HepG2 (cell line): ENCODE measurements around the gene TMEM204.

Source experiments
- IKZF1 ChIP-seq: fragments of 450-650 bp; IDR thresholded peaks from 2 replicates; pipeline ENCODE4 v1.7.1; 2016
- NFYC ChIP-seq: IDR thresholded peaks from 2 replicates; pipeline ENCODE4 v1.6.1; 2016; ENCODE audit warnings: missing genetic modification reagents, missing compliant biosample characterization
- ZNF225 ChIP-seq: sonication (generic); formaldehyde crosslinking; IDR thresholded peaks from 2 replicates; pipeline ENCODE4 v1.4.0; 2020; ENCODE audit warnings: mild to moderate bottlenecking, missing genetic modification reagents
- ZNF253 ChIP-seq: sonication (generic); formaldehyde crosslinking; IDR thresholded peaks from 2 replicates; pipeline ENCODE4 v1.8.0; 2022; ENCODE audit warnings: mild to moderate bottlenecking, missing genetic modification reagents, borderline replicate concordance
- TF ChIP-seq, protein P1 (sequence below): IDR thresholded peaks from 2 replicates; pipeline ENCODE4 v1.6.1; 2016; ENCODE audit warnings: low read depth, control low read depth
- TF ChIP-seq, protein P2 (sequence below): sonication (generic); formaldehyde crosslinking; IDR thresholded peaks from 2 replicates; pipeline ENCODE4 v1.4.0; 2020; ENCODE audit warnings: missing genetic modification reagents, mild to moderate bottlenecking, borderline replicate concordance
- TF ChIP-seq, protein P3 (sequence below): sonication (generic); formaldehyde crosslinking; IDR thresholded peaks from 2 replicates; pipeline ENCODE4 v1.5.0; 2020; ENCODE audit warnings: mild to moderate bottlenecking, missing genetic modification reagents, moderate library complexity
- TF ChIP-seq, protein P4 (sequence below): sonication (generic); formaldehyde crosslinking; IDR thresholded peaks from 2 replicates; pipeline ENCODE4 v1.4.0; 2020; ENCODE audit warnings: mild to moderate bottlenecking, missing genetic modification reagents

DNA sequence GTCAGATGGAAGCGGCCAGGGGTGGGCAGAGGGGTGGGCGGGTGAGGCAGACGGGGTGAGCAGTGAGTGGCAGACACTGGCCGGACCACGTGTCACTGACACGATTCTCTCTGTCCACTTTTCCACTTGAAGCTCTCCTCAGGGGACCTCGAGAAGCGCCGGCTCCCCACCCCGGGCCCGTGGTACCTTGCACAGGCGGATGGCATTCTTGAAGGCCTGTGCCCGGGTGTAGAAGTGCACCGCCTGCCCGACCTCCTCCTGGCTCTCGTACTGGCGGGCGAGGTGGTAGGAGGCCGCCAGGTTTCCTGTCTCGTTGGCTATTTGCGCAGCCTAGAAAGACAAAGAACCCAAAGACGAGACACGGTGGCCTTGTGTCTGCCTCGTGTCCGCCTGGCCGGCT, 9.1 kb upstream of the TMEM204 start:
- TF ChIP-seq, protein P1, sequence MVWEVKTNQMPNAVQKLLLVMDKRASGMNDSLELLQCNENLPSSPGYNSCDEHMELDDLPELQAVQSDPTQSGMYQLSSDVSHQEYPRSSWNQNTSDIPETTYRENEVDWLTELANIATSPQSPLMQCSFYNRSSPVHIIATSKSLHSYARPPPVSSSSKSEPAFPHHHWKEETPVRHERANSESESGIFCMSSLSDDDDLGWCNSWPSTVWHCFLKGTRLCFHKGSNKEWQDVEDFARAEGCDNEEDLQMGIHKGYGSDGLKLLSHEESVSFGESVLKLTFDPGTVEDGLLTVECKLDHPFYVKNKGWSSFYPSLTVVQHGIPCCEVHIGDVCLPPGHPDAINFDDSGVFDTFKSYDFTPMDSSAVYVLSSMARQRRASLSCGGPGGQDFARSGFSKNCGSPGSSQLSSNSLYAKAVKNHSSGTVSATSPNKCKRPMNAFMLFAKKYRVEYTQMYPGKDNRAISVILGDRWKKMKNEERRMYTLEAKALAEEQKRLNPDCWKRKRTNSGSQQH (CRISPR knock-in tag): no peak
- TF ChIP-seq, protein P2, sequence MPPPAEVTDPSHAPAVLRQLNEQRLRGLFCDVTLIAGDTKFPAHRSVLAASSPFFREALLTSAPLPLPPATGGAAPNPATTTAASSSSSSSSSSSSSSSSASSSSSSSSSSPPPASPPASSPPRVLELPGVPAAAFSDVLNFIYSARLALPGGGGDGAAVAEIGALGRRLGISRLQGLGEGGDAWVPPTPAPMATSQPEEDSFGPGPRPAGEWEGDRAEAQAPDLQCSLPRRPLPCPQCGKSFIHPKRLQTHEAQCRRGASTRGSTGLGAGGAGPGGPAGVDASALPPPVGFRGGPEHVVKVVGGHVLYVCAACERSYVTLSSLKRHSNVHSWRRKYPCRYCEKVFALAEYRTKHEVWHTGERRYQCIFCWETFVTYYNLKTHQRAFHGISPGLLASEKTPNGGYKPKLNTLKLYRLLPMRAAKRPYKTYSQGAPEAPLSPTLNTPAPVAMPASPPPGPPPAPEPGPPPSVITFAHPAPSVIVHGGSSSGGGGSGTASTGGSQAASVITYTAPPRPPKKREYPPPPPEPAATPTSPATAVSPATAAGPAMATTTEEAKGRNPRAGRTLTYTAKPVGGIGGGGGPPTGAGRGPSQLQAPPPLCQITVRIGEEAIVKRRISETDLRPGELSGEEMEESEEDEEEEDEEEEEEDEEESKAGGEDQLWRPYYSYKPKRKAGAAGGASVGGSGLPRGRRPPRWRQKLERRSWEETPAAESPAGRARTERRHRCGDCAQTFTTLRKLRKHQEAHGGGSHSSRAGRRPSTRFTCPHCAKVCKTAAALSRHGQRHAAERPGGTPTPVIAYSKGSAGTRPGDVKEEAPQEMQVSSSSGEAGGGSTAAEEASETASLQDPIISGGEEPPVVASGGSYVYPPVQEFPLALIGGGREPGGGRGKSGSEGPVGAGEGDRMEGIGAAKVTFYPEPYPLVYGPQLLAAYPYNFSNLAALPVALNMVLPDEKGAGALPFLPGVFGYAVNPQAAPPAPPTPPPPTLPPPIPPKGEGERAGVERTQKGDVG (CRISPR knock-in tag): no peak
- TF ChIP-seq, protein P3, sequence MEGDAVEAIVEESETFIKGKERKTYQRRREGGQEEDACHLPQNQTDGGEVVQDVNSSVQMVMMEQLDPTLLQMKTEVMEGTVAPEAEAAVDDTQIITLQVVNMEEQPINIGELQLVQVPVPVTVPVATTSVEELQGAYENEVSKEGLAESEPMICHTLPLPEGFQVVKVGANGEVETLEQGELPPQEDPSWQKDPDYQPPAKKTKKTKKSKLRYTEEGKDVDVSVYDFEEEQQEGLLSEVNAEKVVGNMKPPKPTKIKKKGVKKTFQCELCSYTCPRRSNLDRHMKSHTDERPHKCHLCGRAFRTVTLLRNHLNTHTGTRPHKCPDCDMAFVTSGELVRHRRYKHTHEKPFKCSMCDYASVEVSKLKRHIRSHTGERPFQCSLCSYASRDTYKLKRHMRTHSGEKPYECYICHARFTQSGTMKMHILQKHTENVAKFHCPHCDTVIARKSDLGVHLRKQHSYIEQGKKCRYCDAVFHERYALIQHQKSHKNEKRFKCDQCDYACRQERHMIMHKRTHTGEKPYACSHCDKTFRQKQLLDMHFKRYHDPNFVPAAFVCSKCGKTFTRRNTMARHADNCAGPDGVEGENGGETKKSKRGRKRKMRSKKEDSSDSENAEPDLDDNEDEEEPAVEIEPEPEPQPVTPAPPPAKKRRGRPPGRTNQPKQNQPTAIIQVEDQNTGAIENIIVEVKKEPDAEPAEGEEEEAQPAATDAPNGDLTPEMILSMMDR (CRISPR knock-in tag): no peak
- TF ChIP-seq ZNF225 (CRISPR knock-in tag) (no peak), IKZF1 (no peak), NFYC (CRISPR knock-in tag) (no peak), ZNF253 (CRISPR knock-in tag) (no peak)
- TF ChIP-seq, protein P4, sequence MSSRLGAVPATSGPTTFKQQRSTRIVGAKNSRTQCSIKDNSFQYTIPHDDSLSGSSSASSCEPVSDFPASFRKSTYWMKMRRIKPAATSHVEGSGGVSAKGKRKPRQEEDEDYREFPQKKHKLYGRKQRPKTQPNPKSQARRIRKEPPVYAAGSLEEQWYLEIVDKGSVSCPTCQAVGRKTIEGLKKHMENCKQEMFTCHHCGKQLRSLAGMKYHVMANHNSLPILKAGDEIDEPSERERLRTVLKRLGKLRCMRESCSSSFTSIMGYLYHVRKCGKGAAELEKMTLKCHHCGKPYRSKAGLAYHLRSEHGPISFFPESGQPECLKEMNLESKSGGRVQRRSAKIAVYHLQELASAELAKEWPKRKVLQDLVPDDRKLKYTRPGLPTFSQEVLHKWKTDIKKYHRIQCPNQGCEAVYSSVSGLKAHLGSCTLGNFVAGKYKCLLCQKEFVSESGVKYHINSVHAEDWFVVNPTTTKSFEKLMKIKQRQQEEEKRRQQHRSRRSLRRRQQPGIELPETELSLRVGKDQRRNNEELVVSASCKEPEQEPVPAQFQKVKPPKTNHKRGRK (CRISPR knock-in tag): no peak
